ENCODE results near the gene CHURC1.

DNA sequence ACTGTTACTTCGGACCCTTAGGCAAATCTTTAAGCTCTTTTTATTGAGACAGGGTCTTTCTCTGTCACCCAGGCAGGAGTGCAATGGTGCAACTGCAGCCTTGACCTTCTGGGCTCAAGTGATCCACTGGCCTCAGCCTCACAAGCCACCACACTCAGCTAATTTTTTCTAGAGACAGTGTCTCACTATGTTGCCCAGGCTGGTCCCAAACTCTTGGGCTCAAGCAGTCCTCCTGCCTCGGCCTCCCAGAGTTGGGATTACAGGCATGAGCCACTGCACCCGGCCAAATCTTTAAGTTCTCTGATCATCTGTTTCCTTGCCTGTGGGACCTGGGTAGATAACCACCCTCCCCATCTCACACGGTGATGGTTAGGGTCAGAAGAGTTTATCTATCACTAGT, 30.6 kb downstream of the CHURC1 start:
- TF ChIP-seq, protein P1, sequence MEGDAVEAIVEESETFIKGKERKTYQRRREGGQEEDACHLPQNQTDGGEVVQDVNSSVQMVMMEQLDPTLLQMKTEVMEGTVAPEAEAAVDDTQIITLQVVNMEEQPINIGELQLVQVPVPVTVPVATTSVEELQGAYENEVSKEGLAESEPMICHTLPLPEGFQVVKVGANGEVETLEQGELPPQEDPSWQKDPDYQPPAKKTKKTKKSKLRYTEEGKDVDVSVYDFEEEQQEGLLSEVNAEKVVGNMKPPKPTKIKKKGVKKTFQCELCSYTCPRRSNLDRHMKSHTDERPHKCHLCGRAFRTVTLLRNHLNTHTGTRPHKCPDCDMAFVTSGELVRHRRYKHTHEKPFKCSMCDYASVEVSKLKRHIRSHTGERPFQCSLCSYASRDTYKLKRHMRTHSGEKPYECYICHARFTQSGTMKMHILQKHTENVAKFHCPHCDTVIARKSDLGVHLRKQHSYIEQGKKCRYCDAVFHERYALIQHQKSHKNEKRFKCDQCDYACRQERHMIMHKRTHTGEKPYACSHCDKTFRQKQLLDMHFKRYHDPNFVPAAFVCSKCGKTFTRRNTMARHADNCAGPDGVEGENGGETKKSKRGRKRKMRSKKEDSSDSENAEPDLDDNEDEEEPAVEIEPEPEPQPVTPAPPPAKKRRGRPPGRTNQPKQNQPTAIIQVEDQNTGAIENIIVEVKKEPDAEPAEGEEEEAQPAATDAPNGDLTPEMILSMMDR (IDR thresholded peaks at IDR 0.05) = no peak
- no peak for TF ChIP-seq EZH2 (IDR thresholded peaks at IDR 0.05; ENCODE audit: borderline replicate concordance, insufficient read depth, low read depth, low read length, poor library complexity, severe bottlenecking)

All from B cell (primary cell).